Measurements from ENCODE around the gene IRAG1.
"Not testable (repeated sequence)": the region's sequence is repeated elsewhere in the genome, so short reads cannot be mapped to it uniquely, and the experiment has no call there.

The IRAG1 gene

GRCh38 chr11:10708131-10708530, 14.6 kb upstream of the IRAG1 start:
- FAIRE-seq = no peak

GRCh38 chr11:10701982-10702381, 8.4 kb upstream of the IRAG1 start:
- DNase-seq (ENCODE audit: insufficient read length, low spot score) = no peak
- no peak for FAIRE-seq

More at GRCh38 chr11:10708131-10708530, 14.6 kb upstream of the IRAG1 start:
- DNase-seq (ENCODE audit: insufficient read length, low spot score) = no peak

GRCh38 chr11:10699072-10699471, 5.5 kb upstream of the IRAG1 start:
- no peak for DNase-seq (ENCODE audit: insufficient read length, low spot score)
- FAIRE-seq = no peak

- FAIRE-seq = no peak
- no peak for DNase-seq (ENCODE audit: insufficient read length, low spot score)
Observed at GRCh38 chr11:10697323-10697620, 3.7 kb upstream of the IRAG1 start.

GRCh38 chr11:10696468-10697322, 3.1 kb upstream of the IRAG1 start:
- FAIRE-seq = no peak

GRCh38 chr11:10695833-10696232, 2.3 kb upstream of the IRAG1 start:
- DNase-seq (ENCODE audit: insufficient read length, low spot score) (no peak), FAIRE-seq (no peak)

More at GRCh38 chr11:10696468-10697322, 3.1 kb upstream of the IRAG1 start:
- no peak for DNase-seq (ENCODE audit: insufficient read length, low spot score)

GRCh38 chr11:10694486-10695239, 1.1 kb upstream of the IRAG1 start:
- no peak for DNase-seq (ENCODE audit: insufficient read length, low spot score)
- FAIRE-seq = no peak

GRCh38 chr11:10692531-10693115, 932 bp downstream of the IRAG1 start:
- DNase-seq (ENCODE audit: insufficient read length, low spot score) (no peak), FAIRE-seq (no peak)

- no peak for DNase-seq (ENCODE audit: insufficient read length, low spot score)
- no peak for FAIRE-seq
Observed at GRCh38 chr11:10688401-10688800, 5.2 kb downstream of the IRAG1 start.

- no peak for DNase-seq (ENCODE audit: insufficient read length, low spot score)
- FAIRE-seq = no peak
Observed at GRCh38 chr11:10686311-10686710, 7.2 kb downstream of the IRAG1 start.

GRCh38 chr11:10683429-10683828, 10.1 kb downstream of the IRAG1 start:
- DNase-seq (ENCODE audit: insufficient read length, low spot score) = no peak
- FAIRE-seq = no peak

- DNase-seq (ENCODE audit: insufficient read length, low spot score) (no peak), FAIRE-seq (no peak)
Observed at GRCh38 chr11:10680956-10681487, 12.5 kb downstream of the IRAG1 start.

- DNase-seq (ENCODE audit: insufficient read length, low spot score); FAIRE-seq: not testable (repeated sequence)
Observed at GRCh38 chr11:10680279-10680678, 13.3 kb downstream of the IRAG1 start.

- DNase-seq (ENCODE audit: insufficient read length, low spot score) (no peak), FAIRE-seq (no peak)
Observed at GRCh38 chr11:10679644-10680043, 13.9 kb downstream of the IRAG1 start.

GRCh38 chr11:10678101-10678500, 15.5 kb downstream of the IRAG1 start:
- FAIRE-seq = no peak
- DNase-seq (ENCODE audit: insufficient read length, low spot score) = no peak

GRCh38 chr11:10676919-10677318, 16.6 kb downstream of the IRAG1 start:
- DNase-seq (ENCODE audit: insufficient read length, low spot score) (no peak), FAIRE-seq (no peak)

- DNase-seq (ENCODE audit: insufficient read length, low spot score) (no peak), FAIRE-seq (no peak)
Observed at GRCh38 chr11:10674911-10675440, 18.6 kb downstream of the IRAG1 start.

GRCh38 chr11:10674440-10674855, 19.1 kb downstream of the IRAG1 start:
- no peak for FAIRE-seq

GRCh38 chr11:10673501-10674062, 20.0 kb downstream of the IRAG1 start:
- no peak for DNase-seq (ENCODE audit: insufficient read length, low spot score)
- FAIRE-seq = no peak

More at GRCh38 chr11:10674440-10674855, 19.1 kb downstream of the IRAG1 start:
- DNase-seq (ENCODE audit: insufficient read length, low spot score) = no peak

- DNase-seq (ENCODE audit: insufficient read length, low spot score) = no peak
Observed at GRCh38 chr11:10670099-10670498, 23.5 kb downstream of the IRAG1 start.

More at GRCh38 chr11:10670099-10670498, 23.5 kb downstream of the IRAG1 start:
- FAIRE-seq = no peak

Measured in GM19239 (cell line).